Stromal cell of bone marrow (primary cell): ENCODE results near the gene TBC1D10B.

Source experiments
- DNase-seq: peaks from one replicate; pipeline ENCODE4 v3.0.0-alpha.2; 2012; ENCODE audit warnings: low read depth

Gene TBC1D10B

GRCh38 chr16:30370456-30371247 is at the start of gene TBC1D10B:
Gene TBC1D10B (minus strand): TSS chr16:30370494. CDS start chr16:30370183, 311 bp downstream.
- peak; percentile 100 for DNase-seq

DNA sequence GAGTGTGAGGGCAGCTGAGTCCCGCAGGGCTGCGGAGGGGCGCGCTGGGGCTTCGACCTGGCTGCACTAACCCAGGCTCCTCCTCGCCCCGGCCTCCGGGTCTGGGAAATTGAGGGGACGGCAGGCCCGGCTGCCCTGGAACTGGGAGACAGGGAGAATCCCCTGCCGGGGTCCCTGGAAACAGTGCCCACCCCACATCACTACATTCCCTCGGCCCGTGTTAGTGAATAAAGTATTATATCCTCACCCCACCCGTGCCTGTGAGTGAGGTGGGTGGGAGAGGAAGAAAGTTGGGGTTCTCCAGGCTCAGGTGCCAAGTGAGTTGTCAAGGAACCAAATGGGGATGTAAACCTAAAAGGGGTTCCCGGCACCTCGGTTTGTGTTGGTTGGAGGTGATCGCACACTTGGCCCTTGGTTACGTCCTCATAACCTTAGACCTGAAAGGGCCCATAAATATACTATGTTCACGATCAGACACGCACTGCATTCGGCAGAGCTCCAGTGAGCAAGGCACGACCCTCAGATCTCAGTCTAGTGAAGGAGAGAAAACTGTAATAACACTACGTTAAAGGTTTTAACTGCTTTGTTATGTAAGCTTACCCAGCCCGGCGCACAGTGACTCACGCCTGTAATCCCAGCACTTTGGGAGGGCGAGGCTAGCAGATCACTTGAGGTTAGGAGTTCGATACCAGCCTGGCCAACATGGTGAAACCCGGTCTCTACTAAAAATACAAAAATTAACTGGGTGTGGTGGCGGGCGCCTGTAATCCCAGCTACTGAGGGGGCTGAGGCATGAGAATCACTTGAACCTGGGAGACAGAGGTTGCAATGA is 48.3 kb upstream of the TBC1D10B start:
- no peak for DNase-seq

- DNase-seq: peak; percentile 70
These were observed 47.4 kb upstream of the TBC1D10B start for GRCh38 chr16:30417529-30418349.

DNA sequence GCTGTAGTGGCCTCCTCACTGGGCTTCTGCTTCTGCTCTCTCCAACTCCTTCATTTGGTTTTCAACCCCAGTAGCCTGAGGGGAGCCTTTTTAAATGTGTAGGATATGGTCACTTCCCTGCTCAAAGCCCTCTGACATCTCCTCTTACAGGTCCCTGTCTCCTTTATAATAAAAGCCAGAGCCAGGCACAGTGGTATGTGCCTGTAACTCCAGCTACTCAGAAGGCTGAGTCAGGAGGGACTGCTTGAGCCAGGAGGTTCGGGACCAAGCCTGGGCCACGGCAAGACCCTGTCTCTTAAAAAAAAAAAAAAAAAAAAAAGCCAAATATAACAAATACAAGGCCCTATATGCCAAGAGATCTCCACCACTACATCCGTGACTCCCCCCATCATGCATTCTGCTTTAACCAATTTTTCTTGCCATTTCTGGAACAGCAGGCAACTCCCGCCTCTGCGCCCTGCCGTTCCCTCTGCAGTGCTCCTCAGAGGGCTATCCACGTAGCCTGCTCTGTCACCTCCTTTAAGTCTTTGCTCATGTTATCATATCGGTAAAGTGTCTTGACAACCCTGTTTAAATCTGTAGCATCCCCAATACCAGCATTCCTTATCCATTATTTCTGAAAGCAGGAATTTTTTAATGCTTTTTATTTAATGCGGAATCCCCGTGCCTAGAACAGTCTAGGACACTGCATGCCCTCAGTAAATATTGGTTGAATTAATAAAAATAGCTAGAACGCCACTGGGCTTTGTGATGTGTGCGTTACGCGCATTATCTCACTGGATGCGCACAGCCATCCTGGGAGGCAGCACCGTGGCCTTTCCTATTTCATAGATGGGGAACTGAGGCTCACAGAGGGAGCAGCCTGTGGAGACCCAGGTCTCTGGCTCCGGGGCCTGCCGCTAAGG is 46.6 kb upstream of the TBC1D10B start:
- no peak for DNase-seq

- no peak for DNase-seq
These were observed 45.8 kb upstream of the TBC1D10B start for GRCh38 chr16:30416047-30416603.

DNA sequence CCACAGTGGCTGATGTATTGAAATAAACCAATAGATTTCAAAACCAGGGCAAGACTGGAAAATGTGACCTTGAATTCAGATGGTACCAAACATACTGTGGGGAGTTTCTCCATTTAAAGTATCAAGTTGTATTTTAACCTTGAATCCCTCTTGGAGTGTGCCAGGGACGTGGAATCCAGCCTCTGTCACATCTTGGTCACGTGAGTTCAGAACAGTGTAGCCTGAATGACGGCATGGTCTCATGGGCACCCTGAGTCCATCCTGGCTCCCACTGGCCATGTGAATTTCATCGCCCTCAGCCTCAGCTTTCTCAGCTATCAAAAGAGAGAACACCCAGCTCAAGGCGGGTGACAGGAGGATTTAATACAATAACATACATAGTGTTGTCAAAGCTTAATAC is 43.9 kb upstream of the TBC1D10B start:
- no peak for DNase-seq

DNA sequence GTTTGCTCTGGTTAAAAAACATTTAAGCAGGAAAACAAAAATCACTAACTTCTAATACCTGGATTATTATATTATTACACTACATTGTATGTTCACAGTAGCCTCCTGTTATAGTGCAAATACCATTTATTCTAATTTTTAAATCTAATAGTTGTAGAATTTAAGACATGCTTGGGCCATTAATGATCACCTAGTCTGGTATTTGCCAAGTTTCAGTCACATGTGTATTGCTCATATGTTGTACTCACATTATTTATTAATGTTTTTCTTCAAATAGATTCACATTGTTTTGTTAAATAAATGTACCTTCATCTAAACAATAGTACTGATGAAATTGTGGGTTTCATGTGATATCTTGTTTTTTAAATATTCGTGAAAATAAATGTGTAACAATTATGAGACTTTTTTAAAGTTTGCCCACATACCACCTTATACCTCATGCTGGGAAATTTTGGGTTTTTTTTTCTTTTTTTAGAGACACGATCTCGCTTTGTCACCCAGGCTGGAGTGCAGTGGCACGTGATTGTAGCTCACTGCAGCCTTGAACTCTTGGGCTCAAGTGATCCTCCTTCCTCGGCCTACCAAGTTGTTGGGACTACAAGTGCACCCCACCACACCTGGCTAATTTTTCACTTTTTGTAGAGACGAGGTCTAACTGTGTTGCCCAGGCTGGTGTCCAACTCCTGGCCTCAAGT is 43.0 kb upstream of the TBC1D10B start:
- DNase-seq: no peak

DNA sequence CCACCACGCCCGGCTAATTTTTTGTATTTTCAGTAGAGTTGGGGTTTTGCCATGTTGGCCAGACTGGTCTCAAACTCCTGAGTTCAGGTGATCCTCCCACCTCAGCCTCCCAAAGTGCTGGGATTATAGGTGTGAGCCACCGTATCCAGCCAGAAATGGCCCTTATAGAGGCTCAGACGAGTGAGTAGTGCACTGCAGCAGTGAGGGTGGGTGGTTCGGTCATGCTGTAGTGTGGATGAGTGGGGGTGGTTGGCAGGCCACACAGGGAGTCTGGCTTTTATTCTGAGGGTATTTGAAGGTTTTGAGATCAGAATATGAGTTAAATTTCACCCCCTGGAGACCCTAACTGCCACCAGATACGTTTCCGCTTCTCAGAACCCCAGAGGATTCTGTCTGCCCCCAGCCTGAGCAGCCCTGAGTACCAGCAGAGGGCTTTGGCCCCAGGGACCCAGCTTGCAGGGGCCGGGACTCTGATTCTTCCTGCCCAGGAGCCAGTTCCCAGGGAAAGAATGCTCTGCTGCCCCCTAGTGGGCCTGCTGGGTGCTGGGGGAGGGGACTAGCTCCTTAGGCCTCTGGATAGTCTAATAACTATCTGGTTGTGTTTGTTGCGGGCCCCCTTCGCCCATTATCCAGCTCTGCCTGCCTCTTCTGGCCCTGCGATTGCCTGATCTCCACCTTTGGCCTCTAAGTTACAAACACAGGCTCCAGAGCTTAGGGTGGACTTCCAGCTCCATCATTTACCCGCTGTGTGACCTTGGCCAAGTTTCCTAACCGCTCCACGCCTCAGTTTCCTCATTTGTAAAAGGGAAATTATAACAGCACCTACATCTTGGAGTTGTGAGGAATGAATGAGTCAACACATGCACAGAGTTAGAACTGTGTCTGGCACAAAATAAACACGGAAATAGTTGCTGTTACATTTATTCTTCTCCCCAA is 39.1 kb upstream of the TBC1D10B start:
- peak; percentile 70 for DNase-seq

- no peak for DNase-seq
These were observed 37.7 kb upstream of the TBC1D10B start for GRCh38 chr16:30407804-30408534.

DNA sequence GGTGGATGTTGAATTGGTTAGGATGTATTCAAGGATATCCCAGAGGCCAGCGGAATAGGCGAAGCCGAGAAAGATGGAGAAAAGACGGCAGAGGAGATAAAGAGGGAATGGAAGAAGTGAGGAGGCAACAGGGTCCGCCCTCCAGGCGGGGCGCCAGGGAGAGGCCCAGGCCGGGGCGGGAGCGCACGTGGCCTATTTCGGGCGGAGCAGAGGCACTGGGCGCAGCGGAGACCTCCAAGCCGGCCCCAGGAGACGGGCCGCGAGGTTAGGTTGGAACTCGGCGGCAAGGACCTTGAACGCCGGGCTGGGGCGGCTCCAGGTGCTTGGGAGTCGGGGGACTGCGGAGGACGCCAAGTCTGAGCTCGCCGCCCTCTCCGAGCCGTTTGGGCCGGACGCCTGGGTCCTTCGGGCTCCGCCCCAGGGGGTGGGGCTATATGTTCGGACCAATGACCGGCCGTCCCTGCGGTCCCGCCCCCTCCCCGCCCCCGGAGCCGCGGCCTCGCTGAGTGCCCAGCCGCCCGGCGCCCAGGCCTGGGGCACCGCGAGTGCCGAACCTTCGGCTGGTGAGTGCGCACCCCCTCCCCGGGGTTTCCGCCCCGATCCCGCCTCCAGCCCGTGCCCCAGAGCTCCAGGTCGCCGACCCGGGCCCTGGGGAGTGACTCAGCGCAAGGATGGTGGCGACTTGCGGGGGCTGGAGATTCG is 37.0 kb upstream of the TBC1D10B start, which contains the start of gene ZNF771:
Gene ZNF771 (plus strand): TSS at position 505 of the 702 bp plus-strand sequence. CDS start 448 bp downstream, outside the sequence.
- peak; percentile 74 for DNase-seq

GRCh38 chr16:30406795-30407101 is 36.5 kb upstream of the TBC1D10B start:
- DNase-seq: no peak

GRCh38 chr16:30401768-30402425 is 31.6 kb upstream of the TBC1D10B start:
- no peak for DNase-seq

DNA sequence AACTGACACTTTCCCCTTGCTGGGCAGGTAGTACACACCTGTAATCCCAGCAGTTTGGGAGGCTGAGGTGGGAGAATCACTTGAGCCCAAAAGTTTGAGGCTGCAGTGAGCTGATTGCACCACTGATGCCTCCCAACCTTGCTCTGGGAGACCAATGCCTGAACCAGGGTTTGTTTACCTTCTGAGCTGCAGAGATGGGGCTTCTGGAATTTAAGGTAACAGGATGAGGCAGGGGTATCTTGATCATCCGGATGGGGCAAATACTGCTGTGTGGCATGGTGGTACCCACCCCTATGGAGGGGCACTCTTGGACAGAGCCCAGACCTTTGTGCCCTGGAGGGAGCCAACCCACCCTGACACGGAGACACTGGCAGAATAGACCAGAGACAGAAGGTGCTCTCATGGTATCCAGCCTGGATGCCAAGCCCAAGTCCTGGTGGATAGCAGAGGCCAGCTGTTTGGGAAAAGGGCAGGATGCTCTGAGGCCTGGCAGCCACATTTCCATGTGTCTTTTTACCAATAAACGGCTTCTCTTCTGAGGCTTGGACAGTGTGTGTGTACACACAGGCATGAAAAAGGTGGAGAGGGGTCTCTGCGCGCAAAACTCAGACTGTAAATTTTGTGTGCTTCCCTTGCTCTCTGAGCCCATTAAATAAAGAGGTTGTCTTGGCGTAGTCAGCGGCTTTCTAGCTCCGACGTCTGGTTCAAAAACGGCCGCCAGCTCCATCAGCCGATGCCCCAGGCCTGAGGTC is 29.3 kb upstream of the TBC1D10B start:
- DNase-seq: no peak

- no peak for DNase-seq
These were observed 28.6 kb upstream of the TBC1D10B start for GRCh38 chr16:30398661-30399434.

- DNase-seq: no peak
These were observed 27.7 kb upstream of the TBC1D10B start for GRCh38 chr16:30397776-30398660.
